Mesothelial cell of epicardium (in vitro differentiated cells): ENCODE data around the gene SMARCA5. TPM values are rescaled to one million over a fixed set of nuclear protein-coding genes. Genes with fewer than 3 reads are reported as not detected.

Source experiments
- DNase-seq, 2 experiments: peaks; one replicate each; pipeline ENCODE4 v3.0.0; 2021; ENCODE audit warnings: low spot score in 2 of 2; ENCODE audit not compliant: unreplicated experiment in 2 of 2
- H3K27ac Mint-ChIP-seq: 2 replicates; pipeline ENCODE4 v1.8.0; 2021; ENCODE audit warnings: mixed read lengths
- H3K27me3 Mint-ChIP-seq: 2 replicates; pipeline ENCODE4 v1.8.0; 2021; ENCODE audit warnings: low read depth, mixed read lengths
- H3K36me3 Mint-ChIP-seq: 2 replicates; pipeline ENCODE4 v1.8.0; 2021; ENCODE audit warnings: mixed read lengths
- H3K4me1 Mint-ChIP-seq: 2 replicates; pipeline ENCODE4 v1.8.0; 2021; ENCODE audit warnings: mixed read lengths
- H3K4me3 Mint-ChIP-seq: 2 replicates; pipeline ENCODE4 v1.8.0; 2021; ENCODE audit warnings: mild to moderate bottlenecking, moderate library complexity, mixed read lengths
- H3K9me3 Mint-ChIP-seq: 2 replicates; pipeline ENCODE4 v1.8.0; 2021; ENCODE audit warnings: mixed read lengths
- CTCF ChIP-seq: fragments of 200-600 bp; sonication (generic); IDR thresholded peaks from one replicate; pipeline ENCODE4 v1.5.0; 2021; ENCODE audit warnings: antibody characterized with exemption; ENCODE audit not compliant: unreplicated experiment
- total RNA-seq: library from RNA; stranded (reverse); gene quantifications from 3 replicates; pipeline ENCODE4 v1.2.1, GENCODE V29; 2021

Gene SMARCA5
- total RNA-seq, result 53.8 to 58.3 TPM (median 58.3 TPM) in 3 replicates

GRCh38 chr4:143513314-143514168 is at the start of gene SMARCA5:
Gene SMARCA5 (plus strand): TSS chr4:143513702. CDS start chr4:143513925, 223 bp downstream.
- peak within 1 kb of the TSS; percentile 94 for H3K4me3 Mint-ChIP-seq
- H3K4me1 Mint-ChIP-seq, result peaks cover 22% of the 10 kb centered on the region

DNA sequence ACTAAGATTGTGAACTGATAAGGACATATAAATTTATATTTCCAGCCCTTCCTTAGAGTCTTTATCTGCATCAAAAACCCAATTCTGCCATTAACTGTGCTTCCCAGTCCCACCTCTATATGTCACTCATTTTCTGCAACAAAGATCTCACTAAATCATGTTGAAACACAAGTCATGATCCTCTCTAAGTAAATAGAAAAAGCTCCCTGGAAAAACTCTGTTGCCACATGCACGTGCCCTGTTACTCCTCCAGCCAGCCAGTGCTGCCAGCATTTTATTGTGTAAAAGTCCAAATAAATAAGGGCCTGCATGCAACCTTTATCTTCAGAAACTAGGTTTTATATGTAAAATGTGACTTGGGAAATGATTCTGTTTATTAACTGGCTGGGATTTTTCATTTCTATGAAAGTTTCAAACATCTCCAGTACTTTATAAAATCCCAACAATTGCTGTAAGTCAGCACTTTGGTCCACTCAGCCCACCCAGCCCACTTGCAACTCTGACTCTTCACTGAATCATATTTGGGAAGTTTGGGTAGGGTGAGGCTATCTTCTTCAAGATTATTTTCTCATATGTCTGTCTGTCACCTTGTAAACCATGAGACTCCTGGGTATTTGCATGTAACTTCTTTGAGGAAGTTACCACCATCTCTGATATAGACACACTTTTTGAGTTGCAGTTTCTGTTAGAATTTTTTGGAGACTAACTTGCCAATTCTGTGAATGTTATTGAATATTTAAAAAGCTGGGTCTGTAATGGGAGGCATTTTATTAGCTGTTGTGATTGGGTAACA is 40.0 kb upstream of the SMARCA5 start:
- Mint-ChIP-seq H3K4me3 (no peak overlapping the region), H3K27ac (no peak overlapping the region), H3K4me1 (no peaks in the 10 kb centered on the region), H3K36me3 (peaks cover 17% of the 10 kb centered on the region), H3K27me3 (no peaks in the 10 kb centered on the region), H3K9me3 (no peaks in the 10 kb centered on the region)
- DNase-seq, result no peak
- TF ChIP-seq CTCF, result no peak

More at GRCh38 chr4:143513314-143514168, at the start of gene SMARCA5:
- peaks cover 15% of the 10 kb centered on the region for H3K36me3 Mint-ChIP-seq
- no peak for TF ChIP-seq CTCF
- DNase-seq, result peak; percentile 90 to 93
- peak within 1 kb of the TSS; percentile 99 for H3K27ac Mint-ChIP-seq
- H3K27me3 Mint-ChIP-seq, result peaks cover 17% of the 10 kb centered on the region
- no peaks in the 10 kb centered on the region for H3K9me3 Mint-ChIP-seq

GRCh38 chr4:143477487-143477886 is 36.0 kb upstream of the SMARCA5 start:
- no peak for DNase-seq
- TF ChIP-seq CTCF, result no peak
- Mint-ChIP-seq H3K4me3 (no peak overlapping the region), H3K27me3 (no peaks in the 10 kb centered on the region), H3K4me1 (no peaks in the 10 kb centered on the region), H3K27ac (no peak overlapping the region), H3K9me3 (no peaks in the 10 kb centered on the region), H3K36me3 (peaks cover 7% of the 10 kb centered on the region)

GRCh38 chr4:143481361-143481760 is 32.1 kb upstream of the SMARCA5 start:
- TF ChIP-seq CTCF, result no peak
- Mint-ChIP-seq H3K4me3 (no peak overlapping the region), H3K36me3 (no peaks in the 10 kb centered on the region), H3K27me3 (peaks cover 5% of the 10 kb centered on the region), H3K9me3 (no peaks in the 10 kb centered on the region), H3K4me1 (no peaks in the 10 kb centered on the region), H3K27ac (no peak overlapping the region)
- DNase-seq, result no peak

DNA sequence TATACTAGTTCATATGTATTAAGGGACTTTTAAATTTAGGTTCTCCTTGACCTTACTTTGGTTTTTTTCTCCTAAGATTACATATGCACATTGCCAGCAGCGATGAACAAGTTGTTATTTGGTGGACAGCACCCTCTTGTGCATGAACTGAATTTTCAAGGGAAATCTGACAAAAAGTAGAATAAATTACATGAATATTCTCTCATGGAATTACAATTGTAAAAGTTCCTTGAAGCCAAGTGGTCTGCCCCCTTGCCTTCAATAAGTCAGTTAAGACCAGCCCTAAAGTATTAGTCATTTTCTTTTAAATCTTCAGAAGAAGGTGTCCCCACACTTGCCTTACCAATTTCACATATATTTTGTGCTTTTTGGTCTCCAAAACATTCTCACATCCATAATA is 30.7 kb upstream of the SMARCA5 start:
- Mint-ChIP-seq H3K27me3 (peaks cover 5% of the 10 kb centered on the region), H3K4me1 (no peaks in the 10 kb centered on the region), H3K9me3 (no peaks in the 10 kb centered on the region), H3K4me3 (no peak overlapping the region), H3K27ac (no peak overlapping the region), H3K36me3 (no peaks in the 10 kb centered on the region)
- DNase-seq, result no peak
- TF ChIP-seq CTCF, result peak; percentile 58
